Globus pallidus (tissue), 1 donor: ENCODE results near the gene ZMAT1.
"Not testable (repeated sequence)": the region's sequence is repeated elsewhere in the genome, so short reads cannot be mapped to it uniquely, and the experiment has no call there.

ENCODE experiments used
- DNase-seq: peaks from one replicate; pipeline ENCODE4 v3.0.0-alpha.2; 2015; ENCODE audit warnings: low spot score

ZMAT1 gene

DNA sequence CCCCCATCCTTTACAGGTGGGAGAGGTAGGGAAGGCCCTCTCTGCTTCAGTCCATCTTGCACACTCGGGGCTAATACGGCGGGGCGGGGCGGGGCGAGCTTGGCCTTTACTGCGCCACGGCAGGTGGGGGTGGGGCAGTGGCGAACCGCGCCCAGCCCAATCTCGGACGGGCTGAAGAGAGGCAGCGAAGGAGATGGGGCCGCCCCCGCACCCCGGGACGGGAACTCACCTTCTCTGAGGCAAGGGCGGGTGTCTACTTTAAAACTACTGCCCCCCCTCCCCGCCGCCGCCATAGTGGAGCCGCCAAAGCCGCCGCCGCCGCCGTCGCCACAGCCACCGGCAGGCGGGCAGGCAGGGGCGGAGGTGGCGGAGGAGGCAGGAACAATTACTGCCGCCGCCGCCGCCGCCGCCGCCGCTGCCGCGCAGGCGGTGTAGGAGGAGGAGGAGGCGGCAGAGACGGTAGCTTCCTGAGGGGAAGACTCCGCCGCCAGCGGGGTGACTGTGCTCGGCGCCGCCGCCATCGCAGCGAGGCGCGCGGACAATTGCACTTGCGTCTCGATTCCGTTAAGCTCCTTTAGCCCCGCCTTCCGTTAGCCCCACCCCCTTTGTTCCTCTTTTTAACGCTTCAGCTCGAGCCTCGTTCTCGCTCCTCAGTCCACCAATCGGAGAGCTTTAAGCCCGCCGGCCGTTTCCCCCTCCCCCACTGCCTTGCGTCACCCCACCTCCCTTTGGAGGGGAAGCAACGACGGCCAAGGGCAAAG is at the start of gene ZMAT1:
ZMAT1 (minus strand) TSS at position 540 of the 761 bp plus-strand sequence; CDS start at position 521, 19 bp downstream.
- peak; percentile 89 for DNase-seq

DNA sequence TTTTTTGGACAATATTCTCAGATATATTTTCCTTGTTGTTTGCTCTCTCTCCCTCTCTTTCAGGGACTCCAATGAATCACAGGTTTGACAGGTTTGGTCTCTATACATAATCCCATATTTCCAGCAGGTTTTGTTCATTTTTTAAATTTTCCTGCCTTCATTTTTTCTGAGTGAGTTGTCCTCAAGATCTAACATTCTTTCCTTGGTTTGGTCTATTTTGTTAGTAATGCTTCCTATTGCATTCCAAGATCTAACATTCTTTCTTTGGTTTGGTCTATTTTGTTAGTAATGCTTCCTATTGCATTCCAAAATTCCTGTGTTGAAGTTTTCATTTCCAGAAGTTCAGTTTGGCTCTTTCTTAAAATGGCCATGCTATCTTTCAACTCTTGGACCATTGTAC is 45.3 kb upstream of the ZMAT1 start:
- DNase-seq = no peak

- DNase-seq = no peak
These were observed 41.2 kb upstream of the ZMAT1 start for GRCh38 chrX:101973066-101973465.

GRCh38 chrX:101964923-101965539 is 33.2 kb upstream of the ZMAT1 start:
- not testable (repeated sequence) for DNase-seq

DNA sequence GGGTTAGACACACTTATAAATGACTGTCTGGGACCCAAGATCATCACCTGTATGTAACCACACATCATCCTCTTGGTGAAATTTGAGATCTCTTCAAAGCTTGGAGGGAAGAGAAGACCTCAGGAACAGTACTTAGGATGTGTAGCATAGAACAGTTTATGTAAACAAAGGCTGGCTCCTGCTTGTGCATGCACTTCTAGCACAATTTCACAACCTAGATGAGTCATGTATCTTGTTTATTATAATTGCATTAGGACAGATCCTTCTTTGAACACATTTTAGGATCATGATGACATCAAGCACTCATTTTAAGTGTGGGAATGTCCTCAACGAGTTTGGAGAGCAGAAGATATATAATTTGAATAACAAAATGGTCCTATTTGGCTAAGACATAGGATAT is 26.3 kb upstream of the ZMAT1 start:
- no peak for DNase-seq

GRCh38 chrX:101957174-101957573 is 25.3 kb upstream of the ZMAT1 start:
- DNase-seq = no peak

- no peak for DNase-seq
These were observed 24.7 kb upstream of the ZMAT1 start for GRCh38 chrX:101956556-101956955.

- no peak for DNase-seq
These were observed 18.8 kb upstream of the ZMAT1 start for GRCh38 chrX:101950581-101950980.

- DNase-seq = no peak
These were observed 383 bp upstream of the ZMAT1 start for GRCh38 chrX:101932249-101932570.

GRCh38 chrX:101931136-101931487 is 715 bp downstream of the ZMAT1 start:
- DNase-seq = peak; percentile 14

DNA sequence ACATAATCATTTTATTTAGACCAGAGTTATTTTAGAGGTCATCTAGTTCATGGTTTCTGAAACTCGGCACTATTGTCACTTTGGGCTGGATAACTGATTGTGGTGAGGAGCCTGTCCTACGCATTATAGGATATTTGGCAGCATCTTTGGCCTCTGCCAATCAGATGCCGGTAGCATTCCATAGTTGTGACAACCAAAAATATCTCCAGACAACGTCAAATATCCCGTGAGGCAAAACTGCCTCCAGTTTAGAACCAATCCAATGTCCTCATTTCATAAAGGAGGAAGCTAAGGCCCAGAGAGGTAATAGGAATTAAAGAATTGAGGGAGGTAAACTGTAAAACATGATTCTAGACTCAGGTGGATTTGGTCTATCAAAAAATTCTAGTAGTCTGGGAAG is 6.1 kb downstream of the ZMAT1 start:
- DNase-seq = no peak

DNA sequence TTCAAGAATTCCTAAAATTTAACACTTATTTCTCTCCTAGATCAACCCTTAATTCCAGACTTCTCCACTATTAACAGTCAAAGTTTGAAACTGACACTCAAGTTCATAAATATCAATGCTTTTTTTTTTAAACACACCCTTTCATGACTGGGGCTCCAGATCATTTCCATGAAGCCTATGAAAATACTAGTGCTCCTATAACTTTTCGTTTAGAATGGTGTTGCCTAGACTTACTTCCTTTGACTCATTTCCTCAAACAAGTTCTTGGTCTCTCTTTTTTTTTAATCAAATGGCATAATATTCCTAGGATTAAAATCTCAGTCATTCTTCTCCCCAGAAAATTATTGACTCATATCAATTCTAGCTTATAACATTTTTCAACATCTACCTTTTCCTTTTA is 13.1 kb downstream of the ZMAT1 start:
- DNase-seq = no peak

GRCh38 chrX:101906136-101906796 is 25.6 kb downstream of the ZMAT1 start:
- no peak for DNase-seq

DNA sequence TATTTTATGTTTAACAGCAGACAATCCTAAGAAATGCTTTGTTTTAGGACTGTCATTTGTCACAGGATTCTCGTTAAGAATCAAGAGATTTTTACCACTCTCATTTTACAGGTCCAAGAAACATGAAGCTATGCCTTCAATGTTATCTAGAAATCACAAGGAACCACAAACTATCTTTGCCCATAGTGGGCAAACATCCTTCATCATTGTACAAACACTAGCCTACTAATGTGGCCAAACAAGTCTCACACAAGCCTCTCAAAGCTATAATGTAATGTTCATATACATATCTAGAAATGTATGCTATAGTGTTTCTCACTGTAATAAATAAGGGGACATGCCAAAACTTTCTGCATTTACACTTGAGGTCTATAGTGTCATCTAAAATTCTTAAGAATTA is 26.8 kb downstream of the ZMAT1 start:
- no peak for DNase-seq
